ENCODE measurements around the gene PTAFR. TPM values are rescaled to one million over a fixed set of nuclear protein-coding genes. Genes with fewer than 3 reads are reported as not detected.

Gene PTAFR, protein sequence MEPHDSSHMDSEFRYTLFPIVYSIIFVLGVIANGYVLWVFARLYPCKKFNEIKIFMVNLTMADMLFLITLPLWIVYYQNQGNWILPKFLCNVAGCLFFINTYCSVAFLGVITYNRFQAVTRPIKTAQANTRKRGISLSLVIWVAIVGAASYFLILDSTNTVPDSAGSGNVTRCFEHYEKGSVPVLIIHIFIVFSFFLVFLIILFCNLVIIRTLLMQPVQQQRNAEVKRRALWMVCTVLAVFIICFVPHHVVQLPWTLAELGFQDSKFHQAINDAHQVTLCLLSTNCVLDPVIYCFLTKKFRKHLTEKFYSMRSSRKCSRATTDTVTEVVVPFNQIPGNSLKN
- total RNA-seq (ENCODE audit: low replicate concordance), result 0.48 and 0.95 TPM in 2 replicates
- long read RNA-seq, full-length matches to known transcripts, result 3 of 6 reads
- long read RNA-seq, partial matches to known transcripts, result 0 of 6 reads
- long read RNA-seq, other reads (novel, unspliced or antisense), result 3 of 6 reads

DNA sequence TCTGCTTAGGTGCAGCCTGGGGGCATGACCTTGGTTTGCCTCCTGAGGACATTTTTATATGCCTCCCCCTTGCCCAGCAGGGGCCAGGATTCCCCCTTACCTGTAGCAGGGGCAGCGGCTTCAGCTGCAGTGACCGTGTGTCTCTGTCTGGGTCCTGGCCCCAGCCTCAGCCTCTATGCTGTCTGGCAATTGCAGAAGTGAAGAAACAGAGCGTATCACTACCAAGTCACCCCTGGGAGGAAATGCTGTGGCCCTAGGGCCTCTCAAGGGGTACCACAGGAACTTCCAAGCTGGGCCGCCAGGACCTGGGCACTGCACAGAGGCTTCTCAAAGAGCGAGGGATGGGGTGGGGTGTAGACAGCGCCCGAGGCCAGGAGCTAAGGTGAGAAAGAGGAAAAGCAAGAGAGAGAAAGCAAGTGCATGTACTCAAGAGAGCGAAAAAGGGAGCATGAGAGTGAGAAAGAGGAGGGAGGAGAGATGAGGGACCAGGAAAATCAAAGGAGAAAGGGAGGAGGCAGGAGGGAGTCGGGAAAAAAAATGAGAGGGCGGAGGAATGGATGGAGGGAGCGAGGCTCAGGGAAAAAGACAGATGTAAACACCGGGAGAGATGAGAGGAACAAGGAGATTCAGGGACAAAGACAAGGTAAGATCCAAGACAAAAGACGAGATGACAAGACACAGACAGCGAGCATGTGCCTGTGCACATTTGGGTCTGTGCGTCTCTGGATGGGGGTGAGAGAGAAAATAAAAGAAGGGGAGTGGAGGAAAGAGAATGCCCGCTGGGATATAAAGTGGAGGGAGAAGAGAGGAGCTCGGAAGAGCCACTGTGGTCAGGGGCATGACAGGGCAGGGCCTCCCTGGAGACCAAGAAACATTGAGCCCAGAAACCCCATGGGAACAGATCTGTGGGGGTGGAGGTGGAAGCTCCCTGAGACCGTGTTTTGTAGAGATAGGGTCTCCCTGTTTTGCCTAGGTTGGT, at the start of gene PTAFR:
PTAFR (minus strand) TSS at position 199 of the 979 bp plus-strand sequence. CDS start 25,669 bp downstream, outside the sequence.
- peaks cover 5% of the 10 kb centered on the region for H3K4me1 Mint-ChIP-seq (ENCODE audit: unreplicated experiment)
- H3K27me3 Mint-ChIP-seq, result peaks cover 7% of the 10 kb centered on the region
- H3K4me3 Mint-ChIP-seq, result no peak within 1 kb of the TSS
- no peak within 1 kb of the TSS for H3K27ac Mint-ChIP-seq
- no peak for DNase-seq (ENCODE audit: extremely low spot score, unreplicated experiment)
- no peaks in the 10 kb centered on the region for H3K9me3 Mint-ChIP-seq
- TF ChIP-seq, protein P1, sequence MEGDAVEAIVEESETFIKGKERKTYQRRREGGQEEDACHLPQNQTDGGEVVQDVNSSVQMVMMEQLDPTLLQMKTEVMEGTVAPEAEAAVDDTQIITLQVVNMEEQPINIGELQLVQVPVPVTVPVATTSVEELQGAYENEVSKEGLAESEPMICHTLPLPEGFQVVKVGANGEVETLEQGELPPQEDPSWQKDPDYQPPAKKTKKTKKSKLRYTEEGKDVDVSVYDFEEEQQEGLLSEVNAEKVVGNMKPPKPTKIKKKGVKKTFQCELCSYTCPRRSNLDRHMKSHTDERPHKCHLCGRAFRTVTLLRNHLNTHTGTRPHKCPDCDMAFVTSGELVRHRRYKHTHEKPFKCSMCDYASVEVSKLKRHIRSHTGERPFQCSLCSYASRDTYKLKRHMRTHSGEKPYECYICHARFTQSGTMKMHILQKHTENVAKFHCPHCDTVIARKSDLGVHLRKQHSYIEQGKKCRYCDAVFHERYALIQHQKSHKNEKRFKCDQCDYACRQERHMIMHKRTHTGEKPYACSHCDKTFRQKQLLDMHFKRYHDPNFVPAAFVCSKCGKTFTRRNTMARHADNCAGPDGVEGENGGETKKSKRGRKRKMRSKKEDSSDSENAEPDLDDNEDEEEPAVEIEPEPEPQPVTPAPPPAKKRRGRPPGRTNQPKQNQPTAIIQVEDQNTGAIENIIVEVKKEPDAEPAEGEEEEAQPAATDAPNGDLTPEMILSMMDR (conservative IDR thresholded peaks at IDR 0.05), result no peak
- H3K36me3 Mint-ChIP-seq, result no peaks in the 10 kb centered on the region

DNA sequence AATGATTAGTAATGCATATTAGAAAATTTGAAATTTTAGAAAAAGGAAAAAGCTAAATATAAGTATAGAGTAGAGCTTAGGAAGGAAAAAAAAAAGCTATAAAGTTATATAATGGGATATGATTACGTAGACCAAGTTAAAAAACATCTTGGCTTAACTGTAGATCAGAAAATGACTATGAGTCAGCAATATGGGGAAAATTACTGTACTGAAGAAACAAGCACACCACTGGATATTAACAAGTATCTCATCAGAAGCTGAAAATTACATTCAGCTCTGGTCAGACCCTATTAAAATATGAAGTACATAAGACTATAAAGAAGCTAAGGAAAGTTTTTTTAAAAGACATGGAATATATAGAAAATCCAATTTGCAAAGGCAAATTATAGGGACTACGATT, 36.8 kb upstream of the PTAFR start:
- no peak overlapping the region for H3K27ac Mint-ChIP-seq
- TF ChIP-seq, protein P1 (conservative IDR thresholded peaks at IDR 0.05), result no peak
- DNase-seq (ENCODE audit: extremely low spot score, unreplicated experiment), result no peak
- H3K27me3 Mint-ChIP-seq, result no peaks in the 10 kb centered on the region
- peaks cover 3% of the 10 kb centered on the region for H3K36me3 Mint-ChIP-seq
- H3K9me3 Mint-ChIP-seq, result no peaks in the 10 kb centered on the region
- no peaks in the 10 kb centered on the region for H3K4me1 Mint-ChIP-seq (ENCODE audit: unreplicated experiment)
- no peak overlapping the region for H3K4me3 Mint-ChIP-seq

DNA sequence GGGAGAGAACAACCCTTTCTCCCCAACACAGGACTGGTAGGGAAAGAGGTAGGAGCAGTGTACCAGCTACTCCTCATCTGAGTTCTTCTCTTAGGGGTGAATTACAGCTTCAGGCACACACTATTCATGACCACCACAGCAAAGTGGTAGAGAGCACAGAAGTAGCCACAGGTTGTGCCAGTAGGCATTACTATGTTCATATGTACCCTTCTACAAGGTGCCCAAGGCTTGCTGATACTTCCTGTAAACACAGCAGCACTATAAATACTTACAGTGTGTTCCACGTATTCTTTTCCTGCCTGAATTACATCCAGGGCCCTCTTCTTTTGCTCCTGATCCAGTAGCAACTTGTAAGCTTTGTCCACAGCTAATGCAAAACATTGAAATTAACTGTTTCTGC, 33.2 kb upstream of the PTAFR start:
- H3K9me3 Mint-ChIP-seq, result no peaks in the 10 kb centered on the region
- no peak overlapping the region for H3K27ac Mint-ChIP-seq
- no peak overlapping the region for H3K4me3 Mint-ChIP-seq
- H3K36me3 Mint-ChIP-seq, result peaks cover 3% of the 10 kb centered on the region
- H3K4me1 Mint-ChIP-seq (ENCODE audit: unreplicated experiment), result no peaks in the 10 kb centered on the region
- DNase-seq (ENCODE audit: extremely low spot score, unreplicated experiment), result no peak
- H3K27me3 Mint-ChIP-seq, result no peaks in the 10 kb centered on the region
- TF ChIP-seq, protein P1 (conservative IDR thresholded peaks at IDR 0.05), result no peak

DNA sequence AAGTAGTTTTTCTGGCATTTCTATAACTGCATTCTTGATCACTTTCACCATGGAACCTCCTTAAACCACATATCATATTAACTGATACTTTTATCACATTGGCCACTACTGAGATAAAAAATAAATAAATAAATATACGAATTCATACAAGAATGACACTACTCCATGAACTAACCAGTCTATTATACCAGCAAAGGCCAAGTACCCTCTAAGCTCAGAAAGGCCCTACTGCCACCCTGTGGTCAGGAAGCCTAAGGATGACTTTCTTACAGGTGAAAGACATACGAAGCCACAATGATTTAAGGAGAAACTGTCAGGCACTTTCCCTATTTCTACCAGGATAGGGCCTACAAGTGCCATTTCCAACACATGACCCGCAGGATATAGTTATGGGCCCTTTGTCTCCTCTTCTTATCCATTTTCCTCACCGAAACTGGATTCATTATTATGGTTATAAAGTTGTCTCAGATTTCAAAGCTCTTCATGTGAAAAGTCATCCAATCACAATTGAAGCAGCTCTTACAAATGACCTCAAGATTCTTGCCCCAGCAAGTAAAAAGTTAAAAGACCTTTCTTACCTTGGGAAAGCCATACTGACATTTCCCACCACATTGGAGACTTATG, 32.4 kb upstream of the PTAFR start:
- TF ChIP-seq, protein P1 (conservative IDR thresholded peaks at IDR 0.05), result peak; percentile 75
- DNase-seq (ENCODE audit: extremely low spot score, unreplicated experiment), result no peak
- no peaks in the 10 kb centered on the region for H3K27me3 Mint-ChIP-seq
- no peaks in the 10 kb centered on the region for H3K9me3 Mint-ChIP-seq
- H3K4me3 Mint-ChIP-seq, result no peak overlapping the region
- H3K36me3 Mint-ChIP-seq, result peaks cover 3% of the 10 kb centered on the region
- H3K4me1 Mint-ChIP-seq (ENCODE audit: unreplicated experiment), result no peaks in the 10 kb centered on the region
- no peak overlapping the region for H3K27ac Mint-ChIP-seq

DNA sequence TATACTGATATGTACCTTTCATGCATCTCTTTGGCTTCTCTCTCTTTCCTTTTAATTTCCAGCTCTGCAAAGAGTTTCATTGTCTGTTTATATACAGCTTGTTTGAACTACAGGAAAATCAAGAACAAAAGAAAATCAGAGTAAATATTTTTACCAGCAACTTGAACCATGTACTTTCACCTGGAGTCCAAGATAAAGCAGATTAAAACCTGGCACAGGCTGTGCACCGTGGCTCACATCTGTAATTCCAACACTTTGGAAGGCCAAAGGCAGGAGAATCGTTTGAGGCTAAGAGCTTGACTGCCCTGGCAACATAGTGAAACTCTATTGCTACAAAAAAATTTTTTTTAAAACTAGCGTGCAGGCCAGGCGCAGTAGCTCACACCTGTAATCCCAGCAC, 28.8 kb upstream of the PTAFR start:
- peaks cover 20% of the 10 kb centered on the region for H3K36me3 Mint-ChIP-seq
- no peaks in the 10 kb centered on the region for H3K27me3 Mint-ChIP-seq
- H3K4me1 Mint-ChIP-seq (ENCODE audit: unreplicated experiment), result no peaks in the 10 kb centered on the region
- TF ChIP-seq, protein P1 (conservative IDR thresholded peaks at IDR 0.05), result no peak
- H3K4me3 Mint-ChIP-seq, result no peak overlapping the region
- H3K9me3 Mint-ChIP-seq, result no peaks in the 10 kb centered on the region
- DNase-seq (ENCODE audit: extremely low spot score, unreplicated experiment), result no peak
- H3K27ac Mint-ChIP-seq, result no peak overlapping the region

All from type B pancreatic cell (in vitro differentiated cells).